ENCODE data around the gene CDIP1.

Gene CDIP1

DNA sequence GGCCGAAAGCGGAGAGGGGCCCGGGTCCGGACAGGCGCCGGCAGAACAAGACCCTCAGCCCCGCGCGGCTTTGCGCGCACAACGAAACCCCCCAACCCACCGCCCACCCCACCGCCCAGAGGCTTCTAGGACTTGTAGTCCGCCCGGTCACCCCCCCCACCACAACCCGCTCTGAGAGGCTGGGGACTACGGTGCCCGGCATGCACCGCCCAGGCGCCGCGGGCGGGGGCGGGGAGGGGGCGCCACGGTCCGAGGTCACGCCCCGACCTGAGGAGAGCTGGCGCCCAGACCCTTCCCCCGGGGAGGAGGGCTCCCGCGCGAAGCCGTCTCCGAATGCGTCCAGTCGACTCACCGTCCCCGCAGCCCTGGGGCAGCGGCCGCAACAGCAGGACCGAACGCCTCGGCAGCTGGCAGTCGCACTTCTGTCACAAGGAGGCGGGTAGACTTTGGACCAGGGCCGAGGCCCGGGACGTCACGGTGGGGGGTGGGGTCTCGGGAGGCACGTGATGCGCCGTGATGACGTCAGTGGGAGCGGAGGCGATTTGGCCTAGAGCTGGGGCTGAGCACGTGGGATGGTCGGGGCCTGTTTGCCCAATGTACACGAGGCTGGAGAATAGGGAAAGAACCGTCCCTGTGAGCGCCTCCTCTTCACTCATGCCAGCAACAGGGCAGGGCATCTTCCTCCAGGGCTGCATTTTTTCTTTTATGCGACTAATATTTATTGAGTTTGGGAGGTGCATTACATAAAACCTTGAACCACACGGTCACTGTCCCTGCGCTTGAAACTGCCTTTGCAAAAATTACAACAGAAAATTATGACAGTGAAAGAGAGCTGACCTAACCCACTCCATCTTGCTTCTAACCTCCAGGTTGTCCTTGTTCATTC is at the start of gene CDIP1:
Gene CDIP1, minus strand, starts transcription at position 424 of the 886 bp plus-strand sequence. CDS start 24,643 bp downstream, outside the sequence.
- peak within 1 kb of the TSS; percentile 81 for H3K9ac ChIP-seq
- H4K20me1 ChIP-seq (ENCODE audit: insufficient read depth), result no peaks in the 10 kb centered on the region
- H2AFZ ChIP-seq (ENCODE audit: low read depth), result peak within 1 kb of the TSS; percentile 84
- 0 out of 2 replicates have a peak, but pooled peaks have one; percentile 16 for TF ChIP-seq CTCF (conservative IDR thresholded peaks at IDR 0.05; ENCODE audit: low read depth, low read length)
- H3K4me2 ChIP-seq, result peak within 1 kb of the TSS; percentile 49
- peaks cover 40% of the 10 kb centered on the region for H3K79me2 ChIP-seq (ENCODE audit: insufficient read depth, low read depth)
- H3K36me3 ChIP-seq (ENCODE audit: insufficient read depth), result no peaks in the 10 kb centered on the region
- H3K27me3 ChIP-seq (ENCODE audit: insufficient read depth, low read depth), result no peaks in the 10 kb centered on the region
- H3K4me1 ChIP-seq (ENCODE audit: low read depth, poor library complexity, severe bottlenecking), result peaks cover 35% of the 10 kb centered on the region
- H3K27ac ChIP-seq, result peak within 1 kb of the TSS; percentile 51
- H3K4me3 ChIP-seq (IDR thresholded peaks at IDR 0.05; ENCODE audit: insufficient read depth, low read depth, low read length), result no peak within 1 kb of the TSS

DNA sequence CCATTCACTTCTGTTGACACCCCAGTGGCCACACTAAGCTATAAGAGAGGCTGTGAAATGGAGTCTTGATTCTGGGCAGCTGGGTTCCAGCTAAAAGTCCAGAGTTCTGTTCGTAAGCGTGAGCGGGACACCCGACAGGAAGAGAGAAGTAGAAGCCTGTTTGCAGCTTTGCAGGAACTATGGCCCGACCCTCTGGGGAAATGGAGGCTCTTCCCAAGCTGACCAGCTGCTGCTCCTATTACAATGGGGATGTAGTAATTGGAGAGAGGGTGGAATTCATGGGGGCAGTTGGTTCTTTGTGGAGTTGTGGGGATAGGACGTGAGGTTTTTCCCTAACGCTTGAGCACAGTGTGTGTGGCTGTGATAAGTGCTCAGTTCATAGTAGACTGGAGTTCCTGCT is 47.7 kb upstream of the CDIP1 start:
- Histone ChIP-seq H3K79me2 (ENCODE audit: insufficient read depth, low read depth) (no peaks in the 10 kb centered on the region), H2AFZ (ENCODE audit: low read depth) (no peak overlapping the region), H3K9ac (no peak overlapping the region), H4K20me1 (ENCODE audit: insufficient read depth) (no peaks in the 10 kb centered on the region), H3K27ac (no peak overlapping the region), H3K36me3 (ENCODE audit: insufficient read depth) (no peaks in the 10 kb centered on the region), H3K4me2 (no peak overlapping the region), H3K4me3 (IDR thresholded peaks at IDR 0.05; ENCODE audit: insufficient read depth, low read depth, low read length) (no peak overlapping the region), H3K27me3 (ENCODE audit: insufficient read depth, low read depth) (peaks cover 7% of the 10 kb centered on the region), H3K4me1 (ENCODE audit: low read depth, poor library complexity, severe bottlenecking) (peaks cover 3% of the 10 kb centered on the region)
- no peak for TF ChIP-seq CTCF (conservative IDR thresholded peaks at IDR 0.05; ENCODE audit: low read depth, low read length)

GRCh38 chr16:4583906-4584305 is 45.3 kb upstream of the CDIP1 start:
- peaks cover 7% of the 10 kb centered on the region for H3K27me3 ChIP-seq (ENCODE audit: insufficient read depth, low read depth)
- no peak for TF ChIP-seq CTCF (conservative IDR thresholded peaks at IDR 0.05; ENCODE audit: low read depth, low read length)
- no peaks in the 10 kb centered on the region for H3K79me2 ChIP-seq (ENCODE audit: insufficient read depth, low read depth)
- peaks cover 3% of the 10 kb centered on the region for H3K4me1 ChIP-seq (ENCODE audit: low read depth, poor library complexity, severe bottlenecking)
- no peak overlapping the region for H3K27ac ChIP-seq
- H2AFZ ChIP-seq (ENCODE audit: low read depth), result no peak overlapping the region
- no peaks in the 10 kb centered on the region for H4K20me1 ChIP-seq (ENCODE audit: insufficient read depth)
- no peak overlapping the region for H3K4me3 ChIP-seq (IDR thresholded peaks at IDR 0.05; ENCODE audit: insufficient read depth, low read depth, low read length)
- H3K9ac ChIP-seq, result no peak overlapping the region
- no peak overlapping the region for H3K4me2 ChIP-seq
- H3K36me3 ChIP-seq (ENCODE audit: insufficient read depth), result no peaks in the 10 kb centered on the region

DNA sequence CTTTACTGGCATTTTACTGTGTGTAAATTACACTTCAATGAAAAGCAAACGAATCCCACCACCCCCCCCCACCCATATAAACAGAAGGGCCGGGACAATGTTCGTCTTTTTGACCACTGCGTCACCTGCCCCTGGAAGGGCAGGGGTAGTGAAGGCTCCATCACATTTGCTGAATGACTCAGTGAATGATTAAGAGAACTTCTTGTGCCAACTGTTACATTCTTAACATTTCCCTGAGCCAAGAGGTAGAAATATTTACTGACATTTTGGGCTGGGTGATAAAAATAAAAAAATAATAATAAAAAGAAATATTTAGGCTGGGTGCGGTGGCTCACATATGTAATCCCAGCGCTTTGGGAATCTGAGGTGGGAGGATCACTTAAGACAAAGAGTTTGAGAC is 41.7 kb upstream of the CDIP1 start:
- TF ChIP-seq CTCF (conservative IDR thresholded peaks at IDR 0.05; ENCODE audit: low read depth, low read length), result no peak
- no peak overlapping the region for H2AFZ ChIP-seq (ENCODE audit: low read depth)
- H3K4me1 ChIP-seq (ENCODE audit: low read depth, poor library complexity, severe bottlenecking), result peaks cover under 1% of the 10 kb centered on the region
- H3K4me3 ChIP-seq (IDR thresholded peaks at IDR 0.05; ENCODE audit: insufficient read depth, low read depth, low read length), result no peak overlapping the region
- H3K9ac ChIP-seq, result no peak overlapping the region
- H4K20me1 ChIP-seq (ENCODE audit: insufficient read depth), result no peaks in the 10 kb centered on the region
- no peaks in the 10 kb centered on the region for H3K36me3 ChIP-seq (ENCODE audit: insufficient read depth)
- no peaks in the 10 kb centered on the region for H3K79me2 ChIP-seq (ENCODE audit: insufficient read depth, low read depth)
- H3K4me2 ChIP-seq, result no peak overlapping the region
- H3K27ac ChIP-seq, result no peak overlapping the region
- no peaks in the 10 kb centered on the region for H3K27me3 ChIP-seq (ENCODE audit: insufficient read depth, low read depth)

Measured in KMS-11 (cell line).